SJCRH30 (cell line): Measurements from ENCODE around the gene TRIM58. TPM values are rescaled to one million over a fixed set of nuclear protein-coding genes. Genes with fewer than 3 reads are reported as not detected.

Experiments used
- DNase-seq, 2 experiments: peaks; one replicate each; pipeline ENCODE4 v3.0.0-alpha.2; 2015 to 2020
- H3K27ac ChIP-seq: fragments of 250-450 bp; sonication (Bioruptor Pico); 2 replicates; pipeline ENCODE4 v1.5.1; 2020; ENCODE audit warnings: mild to moderate bottlenecking, moderate library complexity
- H3K27me3 ChIP-seq: fragments of 250-450 bp; sonication (Bioruptor Pico); 2 replicates; pipeline ENCODE4 v1.5.1; 2020; ENCODE audit warnings: mild to moderate bottlenecking, moderate library complexity
- H3K36me3 ChIP-seq: fragments of 250-450 bp; sonication (Bioruptor Pico); 2 replicates; pipeline ENCODE4 v1.5.1; 2020; ENCODE audit warnings: mild to moderate bottlenecking, moderate library complexity
- H3K4me1 ChIP-seq: fragments of 250-450 bp; sonication (Bioruptor Pico); 2 replicates; pipeline ENCODE4 v1.5.1; 2020; ENCODE audit warnings: mild to moderate bottlenecking, moderate library complexity
- H3K4me3 ChIP-seq: fragments of 250-450 bp; sonication (Bioruptor Pico); 2 replicates; pipeline ENCODE4 v1.5.1; 2020; ENCODE audit warnings: mild to moderate bottlenecking, moderate library complexity
- H3K9me3 ChIP-seq: fragments of 250-450 bp; sonication (Bioruptor Pico); replicated peaks from 2 replicates; pipeline ENCODE4 v1.5.1; 2020; ENCODE audit warnings: mild to moderate bottlenecking, moderate library complexity
- total RNA-seq: library from RNA; depleted of rRNA; stranded (reverse); fragments of >200 nt; shearing (Covaris generic); gene quantifications from 2 replicates; pipeline ENCODE4 v1.2.3, GENCODE V29; 2014; rRNA removed

The TRIM58 gene, protein sequence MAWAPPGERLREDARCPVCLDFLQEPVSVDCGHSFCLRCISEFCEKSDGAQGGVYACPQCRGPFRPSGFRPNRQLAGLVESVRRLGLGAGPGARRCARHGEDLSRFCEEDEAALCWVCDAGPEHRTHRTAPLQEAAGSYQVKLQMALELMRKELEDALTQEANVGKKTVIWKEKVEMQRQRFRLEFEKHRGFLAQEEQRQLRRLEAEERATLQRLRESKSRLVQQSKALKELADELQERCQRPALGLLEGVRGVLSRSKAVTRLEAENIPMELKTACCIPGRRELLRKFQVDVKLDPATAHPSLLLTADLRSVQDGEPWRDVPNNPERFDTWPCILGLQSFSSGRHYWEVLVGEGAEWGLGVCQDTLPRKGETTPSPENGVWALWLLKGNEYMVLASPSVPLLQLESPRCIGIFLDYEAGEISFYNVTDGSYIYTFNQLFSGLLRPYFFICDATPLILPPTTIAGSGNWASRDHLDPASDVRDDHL
- total RNA-seq, result not detected in 2 replicates

DNA sequence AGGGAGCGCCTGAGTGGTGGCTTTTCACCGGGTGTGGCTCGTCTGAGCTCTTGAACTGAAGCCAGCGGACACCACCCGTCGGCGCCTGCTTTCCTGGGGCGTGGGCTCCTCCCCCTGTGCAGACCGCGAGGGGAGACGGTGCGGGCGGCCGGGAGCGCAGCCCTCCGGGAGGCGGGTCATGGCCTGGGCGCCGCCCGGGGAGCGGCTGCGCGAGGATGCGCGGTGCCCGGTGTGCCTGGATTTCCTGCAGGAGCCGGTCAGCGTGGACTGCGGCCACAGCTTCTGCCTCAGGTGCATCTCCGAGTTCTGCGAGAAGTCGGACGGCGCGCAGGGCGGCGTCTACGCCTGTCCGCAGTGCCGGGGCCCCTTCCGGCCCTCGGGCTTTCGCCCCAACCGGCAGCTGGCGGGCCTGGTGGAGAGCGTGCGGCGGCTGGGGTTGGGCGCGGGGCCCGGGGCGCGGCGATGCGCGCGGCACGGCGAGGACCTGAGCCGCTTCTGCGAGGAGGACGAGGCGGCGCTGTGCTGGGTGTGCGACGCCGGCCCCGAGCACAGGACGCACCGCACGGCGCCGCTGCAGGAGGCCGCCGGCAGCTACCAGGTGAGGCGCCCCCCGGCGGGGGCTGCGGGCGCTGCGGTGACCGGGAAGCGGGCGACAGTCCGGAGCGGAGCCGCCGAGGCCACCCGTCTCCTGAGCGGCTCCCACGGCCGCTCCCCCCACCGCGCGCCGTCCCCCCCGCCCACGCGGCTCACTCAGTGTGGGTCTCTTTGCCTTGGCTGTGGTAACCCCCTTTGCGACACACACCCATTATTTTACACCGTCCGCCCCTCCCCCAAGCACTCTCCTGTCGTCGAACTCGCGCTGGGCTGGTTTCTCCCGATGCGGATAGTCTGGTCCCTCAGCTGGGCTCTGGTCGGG, at the start of gene TRIM58:
Gene TRIM58 (plus strand): TSS at position 119 of the 916 bp plus-strand sequence. CDS start 60 bp downstream, at position 179.
- no peaks in the 10 kb centered on the region for H3K27me3 ChIP-seq
- H3K4me3 ChIP-seq, result no peak within 1 kb of the TSS
- DNase-seq, result no peak
- H3K4me1 ChIP-seq, result no peaks in the 10 kb centered on the region
- no peaks in the 10 kb centered on the region for H3K36me3 ChIP-seq
- H3K27ac ChIP-seq, result no peak within 1 kb of the TSS
- no peaks in the 10 kb centered on the region for H3K9me3 ChIP-seq

DNA sequence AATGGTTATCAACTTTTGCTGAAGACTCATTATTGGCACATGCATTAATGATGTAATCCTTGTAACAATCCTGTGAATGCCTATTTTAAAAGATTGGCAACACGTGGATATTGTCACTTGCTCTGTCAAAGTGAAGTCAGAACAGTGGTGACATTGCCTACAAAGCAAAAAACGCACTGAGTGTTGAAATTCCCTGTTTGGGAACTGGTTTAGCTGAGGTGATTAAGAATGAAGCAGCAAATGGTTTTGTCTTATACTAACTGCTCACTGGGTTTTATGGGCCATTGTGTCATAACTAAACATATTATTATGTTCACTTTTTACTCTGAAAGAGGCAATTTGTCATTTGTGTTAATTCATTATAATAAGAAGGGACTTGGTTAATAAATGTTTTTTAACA, 44.4 kb upstream of the TRIM58 start:
- no peaks in the 10 kb centered on the region for H3K27me3 ChIP-seq
- no peak overlapping the region for H3K27ac ChIP-seq
- no peak overlapping the region for H3K4me3 ChIP-seq
- no peaks in the 10 kb centered on the region for H3K9me3 ChIP-seq
- no peaks in the 10 kb centered on the region for H3K36me3 ChIP-seq
- no peaks in the 10 kb centered on the region for H3K4me1 ChIP-seq
- DNase-seq, result no peak

DNA sequence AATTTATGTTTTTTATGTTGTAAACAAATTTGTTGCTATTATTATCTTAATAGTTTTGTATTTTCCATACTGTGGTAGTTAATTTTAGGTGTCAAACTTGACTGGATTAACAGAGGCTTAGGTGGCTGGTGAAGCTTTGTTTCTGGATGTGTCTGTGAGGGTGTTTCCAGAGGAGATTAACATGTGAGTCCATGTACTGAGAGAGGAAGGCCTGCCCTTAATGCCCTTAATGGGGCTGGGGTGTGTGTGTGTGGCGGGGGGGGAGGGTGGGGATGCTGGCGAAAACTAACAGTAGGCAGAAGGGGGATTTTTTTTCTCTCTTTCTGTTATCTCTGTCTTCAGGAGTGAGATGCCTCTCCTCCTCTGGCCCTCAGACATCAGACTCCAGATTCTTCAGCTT, 34.9 kb upstream of the TRIM58 start:
- H3K27ac ChIP-seq, result no peak overlapping the region
- no peak overlapping the region for H3K4me3 ChIP-seq
- no peaks in the 10 kb centered on the region for H3K36me3 ChIP-seq
- H3K9me3 ChIP-seq, result no peaks in the 10 kb centered on the region
- no peaks in the 10 kb centered on the region for H3K27me3 ChIP-seq
- no peak for DNase-seq
- H3K4me1 ChIP-seq, result no peaks in the 10 kb centered on the region

DNA sequence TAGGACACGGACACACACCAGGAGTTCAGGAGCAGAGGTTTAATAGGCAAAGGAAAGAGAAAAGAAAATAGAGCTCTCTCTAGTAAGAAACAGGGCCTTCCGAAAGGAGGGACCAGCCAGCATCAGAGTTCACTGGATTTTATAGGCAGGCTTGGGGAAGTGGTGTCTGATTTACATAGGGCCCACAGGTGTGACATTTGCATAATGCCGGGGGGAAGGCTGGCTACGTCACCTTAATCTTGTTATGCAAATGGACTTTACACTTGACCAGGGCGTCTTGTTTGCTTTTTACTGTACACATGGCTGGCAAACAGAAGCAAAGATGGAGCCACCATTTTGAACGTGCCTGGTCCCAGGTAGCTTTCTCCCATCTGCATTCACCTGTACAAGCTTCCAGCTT, 33.0 kb upstream of the TRIM58 start, which contains the start of gene OR14A16:
Gene OR14A16 (minus strand): TSS at position 97 of the 400 bp plus-strand sequence. CDS start 8,390 bp downstream, outside the sequence.
- no peaks in the 10 kb centered on the region for H3K27me3 ChIP-seq
- no peak for DNase-seq
- H3K4me3 ChIP-seq, result no peak within 1 kb of the TSS
- H3K36me3 ChIP-seq, result no peaks in the 10 kb centered on the region
- no peak within 1 kb of the TSS for H3K27ac ChIP-seq
- no peaks in the 10 kb centered on the region for H3K9me3 ChIP-seq
- H3K4me1 ChIP-seq, result no peaks in the 10 kb centered on the region

DNA sequence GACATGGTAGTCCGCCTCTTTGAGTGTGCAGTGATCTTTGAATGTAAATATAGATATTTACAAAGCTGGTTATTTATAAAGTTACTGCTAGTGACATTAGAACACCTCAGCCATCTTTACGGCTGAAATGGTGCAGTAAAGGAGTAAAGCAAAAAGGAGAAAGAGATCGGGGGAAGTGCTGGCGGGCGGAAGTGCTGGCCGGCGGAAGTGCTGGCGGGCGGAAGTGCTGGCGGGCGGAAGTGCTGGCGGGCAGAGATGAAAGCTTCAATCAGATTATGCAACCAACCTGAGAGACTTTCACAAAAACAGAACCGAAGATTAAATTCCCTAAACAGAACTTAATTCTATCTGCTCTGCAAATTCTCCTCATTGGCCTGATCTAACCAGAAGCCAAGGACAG, 31.6 kb upstream of the TRIM58 start:
- Histone ChIP-seq H3K36me3 (no peaks in the 10 kb centered on the region), H3K9me3 (no peaks in the 10 kb centered on the region), H3K27ac (no peak overlapping the region), H3K27me3 (no peaks in the 10 kb centered on the region), H3K4me3 (no peak overlapping the region), H3K4me1 (no peaks in the 10 kb centered on the region)
- no peak for DNase-seq

DNA sequence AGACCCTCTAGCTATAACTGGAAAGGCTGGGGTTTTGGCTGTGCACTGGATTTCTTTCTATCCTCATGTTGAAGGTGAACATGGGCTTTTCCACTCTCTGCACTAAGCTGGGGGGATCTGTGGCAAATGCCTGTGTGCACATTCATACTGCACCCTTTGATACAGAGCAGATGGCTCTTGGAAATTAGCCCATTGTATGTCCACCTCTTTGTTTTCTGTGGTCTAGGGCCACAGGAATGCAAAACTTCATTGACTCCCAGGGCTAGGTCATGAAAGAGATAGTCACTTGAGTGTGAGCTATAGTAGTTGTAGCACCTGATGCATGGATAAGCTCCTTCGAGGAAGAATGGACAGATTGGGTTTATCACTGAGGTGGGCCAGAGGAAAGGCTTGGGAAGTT, 27.3 kb upstream of the TRIM58 start:
- Histone ChIP-seq H3K4me1 (no peaks in the 10 kb centered on the region), H3K4me3 (no peak overlapping the region)
- DNase-seq, result peak in 1 of 2 experiments; percentile 2

DNA sequence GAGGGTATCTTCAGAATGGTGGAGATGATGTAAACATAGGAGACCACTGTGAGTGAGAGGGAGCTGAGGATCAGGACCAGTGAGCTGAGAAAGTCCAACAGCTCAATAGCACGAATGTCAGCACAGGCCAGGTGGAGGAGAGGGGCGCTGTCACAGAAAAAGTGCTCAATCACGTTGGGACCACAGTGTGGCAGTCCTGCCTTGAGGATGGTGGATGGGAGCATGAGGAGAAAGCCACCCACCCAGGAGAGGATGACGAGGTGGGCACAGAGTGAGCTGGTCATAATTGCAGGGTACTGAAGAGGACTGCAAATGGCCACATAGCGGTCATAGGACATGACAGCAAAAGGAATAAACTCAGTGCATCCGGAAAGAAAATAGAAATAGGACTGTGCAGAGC, 23.4 kb upstream of the TRIM58 start:
- Histone ChIP-seq H3K27ac (no peak overlapping the region), H3K4me1 (no peaks in the 10 kb centered on the region), H3K4me3 (no peak overlapping the region), H3K36me3 (no peaks in the 10 kb centered on the region), H3K27me3 (no peaks in the 10 kb centered on the region), H3K9me3 (no peaks in the 10 kb centered on the region)
- DNase-seq, result no peak

More for the DNA sequence above, 27.3 kb upstream of the TRIM58 start:
- H3K27ac ChIP-seq, result no peak overlapping the region
- H3K27me3 ChIP-seq, result no peaks in the 10 kb centered on the region
- H3K36me3 ChIP-seq, result no peaks in the 10 kb centered on the region
- no peaks in the 10 kb centered on the region for H3K9me3 ChIP-seq

DNA sequence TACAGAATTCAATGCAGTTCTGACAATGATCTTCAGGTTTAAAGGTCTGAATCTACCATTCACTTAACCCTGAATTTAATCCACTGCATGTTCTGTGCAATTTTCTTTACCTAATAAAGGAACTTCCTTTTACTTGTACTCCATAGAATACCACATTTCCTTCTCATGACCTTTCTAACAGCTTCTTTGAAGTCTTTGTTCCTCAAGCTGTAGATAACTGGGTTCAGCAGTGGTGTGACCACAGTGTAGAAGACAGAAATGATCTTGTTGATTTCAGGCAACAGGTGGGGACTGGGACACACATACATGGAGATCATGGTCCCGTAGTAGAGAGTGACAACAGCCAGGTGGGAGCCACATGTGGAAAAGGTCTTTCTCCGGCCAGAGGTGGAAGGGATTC, 16.2 kb upstream of the TRIM58 start:
- Histone ChIP-seq H3K4me3 (no peak overlapping the region), H3K27me3 (no peaks in the 10 kb centered on the region), H3K36me3 (no peaks in the 10 kb centered on the region), H3K4me1 (peaks cover 7% of the 10 kb centered on the region), H3K9me3 (no peaks in the 10 kb centered on the region), H3K27ac (0 out of 2 replicates have a peak overlapping the region, but pooled peaks have one; percentile 10)
- peak; percentile 11 to 51 for DNase-seq

DNA sequence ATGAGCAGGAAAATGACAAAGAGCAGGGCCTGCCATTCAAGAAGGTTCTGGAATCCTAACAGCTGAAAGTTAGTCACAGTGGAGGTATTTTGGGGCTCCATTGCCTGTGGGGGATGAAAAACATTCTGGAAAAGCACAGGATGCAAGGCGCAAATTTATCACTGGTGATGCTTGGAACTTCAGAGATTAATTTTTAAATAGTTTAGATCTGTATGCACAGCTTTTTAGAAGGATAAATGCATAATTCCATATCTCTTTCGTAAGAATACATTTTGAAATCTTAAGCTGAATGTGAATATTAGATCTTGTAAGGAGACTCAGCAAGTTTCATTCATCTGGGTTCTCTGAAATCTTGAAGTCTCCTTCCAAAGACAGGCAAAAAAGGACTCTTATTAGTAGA, 15.2 kb upstream of the TRIM58 start, which contains the start of gene OR11L1:
Gene OR11L1 (minus strand): TSS at position 101 of the 400 bp plus-strand sequence. CDS start 0 bp downstream, at position 101.
- Histone ChIP-seq H3K4me1 (peaks cover 7% of the 10 kb centered on the region), H3K27ac (0 out of 2 replicates have a peak within 1 kb of the TSS, but pooled peaks have one; percentile 10), H3K9me3 (no peaks in the 10 kb centered on the region)

DNA sequence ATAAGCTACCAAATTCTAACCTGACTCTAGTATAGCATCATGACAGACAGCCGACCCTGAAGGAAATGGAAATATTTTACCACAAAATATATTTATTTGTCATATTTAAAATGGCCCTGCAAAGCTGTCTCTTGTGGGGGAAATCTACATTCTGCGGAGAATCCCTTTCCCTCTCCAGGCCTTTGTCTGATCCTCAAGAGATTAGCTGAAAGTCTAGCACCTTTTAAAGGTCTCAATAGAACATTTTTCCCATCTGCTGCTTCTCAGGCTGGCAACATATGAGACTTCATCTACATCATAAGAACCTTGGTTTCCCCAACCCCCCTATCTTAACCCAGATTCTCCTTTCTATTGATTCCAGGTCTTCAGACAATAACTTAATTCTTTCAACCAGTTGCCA, 13.6 kb upstream of the TRIM58 start:
- Histone ChIP-seq H3K27me3 (no peaks in the 10 kb centered on the region), H3K4me1 (peaks cover 7% of the 10 kb centered on the region), H3K4me3 (no peak overlapping the region), H3K9me3 (no peaks in the 10 kb centered on the region), H3K36me3 (no peaks in the 10 kb centered on the region), H3K27ac (no peak overlapping the region)
- no peak for DNase-seq

More for the DNA sequence above, 15.2 kb upstream of the TRIM58 start, which contains the start of gene OR11L1:
- DNase-seq, result no peak
- H3K4me3 ChIP-seq, result no peak within 1 kb of the TSS
- H3K36me3 ChIP-seq, result no peaks in the 10 kb centered on the region
- H3K27me3 ChIP-seq, result no peaks in the 10 kb centered on the region

DNA sequence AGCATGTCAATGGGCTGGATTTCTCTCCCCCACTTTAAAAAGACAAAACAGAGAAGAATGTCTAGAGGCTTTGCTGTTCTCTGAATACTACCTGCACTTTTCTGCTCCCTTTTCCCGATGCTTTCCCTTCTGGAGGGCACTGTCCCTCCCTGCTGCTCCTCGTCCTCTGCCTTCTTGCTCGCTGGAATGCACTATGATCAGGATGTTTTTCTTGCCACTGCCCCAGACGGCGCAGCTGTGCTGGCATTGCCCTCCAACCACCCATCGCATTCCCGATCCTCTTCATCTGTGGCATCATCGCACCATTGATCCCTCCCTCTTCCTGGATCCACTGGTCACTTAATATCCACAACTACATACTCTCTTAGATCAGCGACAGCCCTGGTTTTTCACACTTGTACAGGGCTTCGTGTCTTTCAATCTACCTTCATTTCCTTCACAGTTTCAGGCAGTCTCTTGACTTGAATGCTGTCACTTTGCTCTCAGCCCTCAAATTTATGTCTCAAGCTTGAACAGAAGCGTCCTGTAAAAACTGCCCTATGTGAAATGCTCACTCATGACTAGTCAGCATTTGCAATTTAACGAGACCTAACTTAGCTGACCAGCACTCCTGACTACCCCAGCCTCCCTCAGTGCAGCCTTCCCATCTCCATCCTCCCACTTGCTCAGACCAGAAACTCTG, 11.8 kb upstream of the TRIM58 start:
- DNase-seq, result no peak
- Histone ChIP-seq H3K27me3 (no peaks in the 10 kb centered on the region), H3K4me1 (peaks cover 7% of the 10 kb centered on the region), H3K36me3 (no peaks in the 10 kb centered on the region), H3K9me3 (no peaks in the 10 kb centered on the region), H3K27ac (no peak overlapping the region), H3K4me3 (no peak overlapping the region)

DNA sequence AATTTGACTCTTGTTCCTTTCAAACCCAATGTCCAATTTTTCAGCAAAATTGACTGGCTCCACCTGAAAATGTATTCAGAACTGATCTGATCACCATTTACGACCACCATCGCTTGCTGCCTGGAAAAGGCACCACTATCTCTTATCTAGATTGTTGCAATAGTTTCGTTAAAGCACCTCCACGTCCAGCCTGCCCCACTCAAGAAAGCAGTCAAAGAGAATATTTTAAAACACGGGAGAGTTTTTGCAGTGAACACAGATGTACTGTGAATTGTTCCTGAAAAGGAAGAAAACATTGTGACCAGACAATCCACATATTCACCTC, 11.3 kb upstream of the TRIM58 start:
- DNase-seq, result no peak
- Histone ChIP-seq H3K4me1 (peaks cover 3% of the 10 kb centered on the region), H3K9me3 (no peaks in the 10 kb centered on the region), H3K36me3 (no peaks in the 10 kb centered on the region), H3K4me3 (no peak overlapping the region), H3K27ac (no peak overlapping the region), H3K27me3 (no peaks in the 10 kb centered on the region)

DNA sequence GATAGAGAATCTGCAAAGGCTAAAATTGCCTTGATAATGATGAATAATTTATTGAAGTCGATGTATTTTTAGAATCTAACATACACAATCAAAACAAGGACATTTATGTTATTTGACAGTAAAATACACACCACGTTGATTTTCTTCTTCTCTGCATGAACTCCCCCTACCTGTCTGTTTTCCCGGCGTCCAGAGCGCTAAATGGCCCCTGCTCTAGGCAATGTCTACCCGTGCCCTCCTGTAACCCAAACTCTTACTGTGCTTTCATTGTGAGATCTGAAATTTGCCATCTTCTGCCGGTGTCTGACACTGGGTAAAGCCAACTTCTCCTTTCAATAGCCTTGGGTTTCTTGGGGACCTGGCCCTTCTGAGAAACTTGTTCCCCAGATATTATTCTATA, 8.6 kb upstream of the TRIM58 start:
- Histone ChIP-seq H3K27ac (no peak overlapping the region), H3K36me3 (no peaks in the 10 kb centered on the region), H3K9me3 (no peaks in the 10 kb centered on the region), H3K4me1 (no peaks in the 10 kb centered on the region), H3K4me3 (no peak overlapping the region), H3K27me3 (no peaks in the 10 kb centered on the region)
- no peak for DNase-seq

DNA sequence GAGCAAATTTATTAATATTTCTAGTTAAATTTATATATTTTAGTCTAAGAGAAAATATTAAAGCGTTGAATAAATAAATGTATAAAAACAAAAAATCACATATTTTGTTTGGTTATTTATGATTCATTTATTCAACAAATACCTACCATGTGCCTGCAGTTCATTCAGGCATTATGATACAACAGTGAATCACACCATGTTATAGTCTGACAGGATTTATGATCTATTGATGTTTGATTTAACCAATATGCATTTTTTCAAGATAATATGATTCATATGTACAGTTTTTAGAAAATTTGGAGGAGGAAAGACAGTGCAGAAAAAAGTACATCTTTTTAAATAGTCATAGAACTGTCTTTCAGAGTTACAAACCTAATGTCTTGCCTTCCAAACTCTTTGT, 7.4 kb upstream of the TRIM58 start:
- no peaks in the 10 kb centered on the region for H3K27me3 ChIP-seq
- no peak overlapping the region for H3K27ac ChIP-seq
- no peaks in the 10 kb centered on the region for H3K36me3 ChIP-seq
- no peaks in the 10 kb centered on the region for H3K4me1 ChIP-seq
- DNase-seq, result no peak
- no peaks in the 10 kb centered on the region for H3K9me3 ChIP-seq
- no peak overlapping the region for H3K4me3 ChIP-seq
